Stimulated activated CD4-positive, alpha-beta T cell treated with anti-CD3 and anti-CD28 coated beads, Interleukin-2, amount 100 ng/mL, for 48 hours (primary cell): ENCODE results near the gene GREB1.

Source experiments
- DNase-seq, 2 donors: peaks; one replicate each; pipeline ENCODE4 v3.0.0-alpha.2; 2020

Gene GREB1

DNA sequence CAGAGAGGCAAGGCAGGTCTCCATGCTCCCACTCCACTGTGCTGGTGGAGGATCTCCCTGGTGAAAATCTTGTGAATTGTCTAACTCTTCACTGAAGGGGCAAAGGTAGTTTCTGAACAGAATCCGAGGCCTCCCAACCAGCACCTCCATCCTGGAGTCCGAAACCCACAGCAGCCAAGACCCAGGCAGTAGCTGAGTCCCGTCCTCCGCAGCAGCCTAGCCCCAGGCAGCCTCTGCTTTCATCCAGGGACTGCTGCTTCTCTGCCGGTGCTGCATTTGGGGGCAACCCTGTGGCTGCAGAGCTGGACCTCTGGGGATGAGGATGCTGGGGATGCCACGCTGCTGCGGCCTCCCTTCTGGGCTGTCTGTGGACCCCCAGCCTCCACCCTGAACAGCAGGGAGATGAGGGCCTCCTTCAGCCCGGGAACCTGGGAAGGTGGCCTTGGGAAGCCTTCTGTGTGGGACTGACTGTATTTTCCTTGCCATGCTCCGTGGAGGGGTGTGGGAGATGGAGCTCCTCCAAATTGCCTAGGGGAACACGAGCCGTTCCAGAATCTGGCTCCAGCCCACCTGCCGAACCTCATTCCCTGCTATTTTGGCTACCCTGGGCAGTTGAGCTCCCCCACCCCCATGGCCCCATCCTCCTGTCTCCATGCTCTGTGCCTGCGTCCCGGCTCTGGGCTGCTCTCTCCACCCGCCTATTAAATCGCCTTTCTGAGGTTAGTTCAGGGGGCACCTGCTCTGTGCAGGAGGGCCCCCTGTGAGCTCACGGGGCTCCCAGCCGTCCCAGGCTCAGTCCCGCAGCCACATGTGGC lies 48.2 kb downstream of the GREB1 start:
- no peak for DNase-seq

- no peak for DNase-seq
Measured at GRCh38 chr2:11582612-11582861, 48.7 kb downstream of the GREB1 start.

DNA sequence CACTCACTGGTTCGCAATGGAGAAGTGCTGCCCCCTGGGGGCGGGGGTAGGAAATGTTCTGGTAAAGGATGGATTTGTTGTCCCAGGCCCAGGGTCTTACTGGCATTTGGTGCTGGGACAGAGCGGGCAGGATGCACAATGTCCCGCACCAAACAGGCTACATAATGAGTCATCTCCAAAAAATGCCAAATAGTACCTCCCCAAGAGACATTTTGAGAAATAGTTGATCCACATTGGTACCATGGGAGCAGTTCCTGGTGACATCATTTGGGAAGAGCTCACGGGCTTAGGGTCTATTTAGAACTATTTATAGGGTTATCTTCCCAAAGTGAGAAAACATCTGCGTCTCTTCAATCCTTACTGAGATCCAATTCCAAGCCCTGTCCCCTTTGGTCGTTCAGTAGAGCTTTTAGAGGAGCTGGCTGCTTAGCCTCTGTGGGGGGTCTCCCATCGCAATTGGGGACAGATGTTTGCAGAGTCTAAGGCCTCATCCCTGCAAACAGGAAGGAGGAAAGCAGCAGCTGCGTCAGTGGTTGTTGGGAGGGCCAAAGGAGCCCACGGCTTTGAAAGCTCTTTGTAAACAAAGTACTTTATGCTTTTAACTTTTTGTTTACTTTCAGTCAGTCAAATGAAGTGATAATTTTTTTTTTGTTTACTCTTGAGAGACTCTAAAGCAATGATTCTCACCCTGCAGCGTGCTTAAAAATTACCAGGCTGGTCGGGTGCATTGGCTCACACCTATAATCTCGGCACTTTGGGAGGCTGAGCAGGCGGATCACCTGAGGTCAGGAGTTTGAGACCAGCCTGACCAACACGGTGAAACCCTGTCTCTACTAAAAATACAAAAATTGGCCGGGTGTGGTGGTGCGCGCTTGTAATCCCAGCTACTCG lies 49.3 kb downstream of the GREB1 start:
- peak; percentile 65 to 66 for DNase-seq

DNA sequence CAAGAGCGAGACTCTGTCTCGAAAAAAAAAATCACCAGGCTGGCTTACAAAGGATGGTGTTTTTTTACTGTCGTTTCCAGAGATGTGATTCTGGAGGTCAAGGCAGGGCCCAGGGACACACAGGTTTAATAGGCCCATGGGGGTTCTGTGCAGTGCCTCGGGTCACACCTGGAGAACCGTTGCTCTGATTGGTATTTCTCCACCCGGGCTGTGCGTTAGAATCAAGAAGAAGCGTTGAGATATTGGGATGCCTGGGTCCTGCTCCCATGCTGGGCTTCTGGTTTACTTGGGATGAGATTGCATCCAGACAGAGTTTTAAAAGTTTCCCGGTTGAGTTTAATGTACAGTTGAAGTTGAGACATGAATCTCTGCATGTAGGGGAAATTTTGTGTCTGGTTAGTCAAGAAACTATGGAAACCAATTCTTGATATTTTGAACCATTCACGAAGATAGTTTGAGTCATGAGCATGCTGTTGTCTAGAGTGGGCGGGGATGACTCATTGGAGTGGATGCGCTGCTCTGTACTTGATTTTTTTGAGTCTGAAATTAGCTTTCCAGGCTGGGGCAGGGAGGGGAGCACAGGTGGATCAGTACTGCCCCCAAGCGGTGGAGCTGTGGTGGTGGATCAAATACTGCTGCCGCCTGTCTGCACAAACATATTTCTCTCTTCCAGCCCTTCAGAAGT lies 50.1 kb downstream of the GREB1 start:
- DNase-seq, result peak; percentile 92 to 93

DNA sequence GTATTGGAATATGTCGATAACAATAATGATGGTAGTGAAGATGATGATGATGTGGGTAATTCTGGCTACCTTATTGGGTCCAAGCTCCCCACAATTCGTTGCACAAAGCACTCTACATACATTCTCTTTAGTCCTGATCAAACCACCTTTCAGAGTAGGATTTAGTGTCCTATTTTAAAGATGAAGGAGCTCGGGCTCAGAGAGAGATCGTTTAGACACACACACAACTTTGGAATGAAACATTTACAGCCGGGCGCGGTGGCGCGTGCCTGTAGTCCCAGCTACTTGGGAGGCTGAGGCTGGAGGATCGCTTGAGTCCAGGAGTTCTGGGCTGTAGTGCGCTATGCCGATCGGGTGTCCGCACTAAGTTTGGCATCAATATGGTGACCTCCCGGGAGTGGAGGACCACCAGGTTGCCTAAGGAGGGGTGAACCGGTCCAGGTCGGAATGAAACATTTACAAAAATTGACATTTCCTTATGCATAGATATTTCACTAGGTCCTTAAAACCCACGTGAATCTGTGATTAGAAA lies 50.7 kb downstream of the GREB1 start:
- no peak for DNase-seq

DNA sequence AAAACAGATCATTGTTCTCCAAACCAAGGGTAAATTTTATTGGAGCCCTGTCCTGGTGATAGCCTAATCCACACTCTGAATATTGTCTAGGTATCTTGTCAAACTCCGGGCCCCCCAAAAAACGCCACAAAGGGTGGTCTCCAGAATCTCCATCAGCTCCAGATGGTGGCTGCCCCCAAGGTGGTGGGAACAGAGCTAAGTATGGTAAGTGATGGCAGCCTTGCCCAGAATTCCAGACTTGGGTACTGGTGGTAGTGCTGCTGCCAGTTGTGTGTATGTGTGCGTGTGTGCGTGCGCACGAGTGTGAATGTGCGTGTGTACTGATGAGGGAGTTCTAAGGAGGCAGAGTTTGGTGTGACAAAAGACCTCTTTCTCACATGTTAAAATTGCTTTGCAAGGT lies 51.2 kb downstream of the GREB1 start:
- no peak for DNase-seq

DNA sequence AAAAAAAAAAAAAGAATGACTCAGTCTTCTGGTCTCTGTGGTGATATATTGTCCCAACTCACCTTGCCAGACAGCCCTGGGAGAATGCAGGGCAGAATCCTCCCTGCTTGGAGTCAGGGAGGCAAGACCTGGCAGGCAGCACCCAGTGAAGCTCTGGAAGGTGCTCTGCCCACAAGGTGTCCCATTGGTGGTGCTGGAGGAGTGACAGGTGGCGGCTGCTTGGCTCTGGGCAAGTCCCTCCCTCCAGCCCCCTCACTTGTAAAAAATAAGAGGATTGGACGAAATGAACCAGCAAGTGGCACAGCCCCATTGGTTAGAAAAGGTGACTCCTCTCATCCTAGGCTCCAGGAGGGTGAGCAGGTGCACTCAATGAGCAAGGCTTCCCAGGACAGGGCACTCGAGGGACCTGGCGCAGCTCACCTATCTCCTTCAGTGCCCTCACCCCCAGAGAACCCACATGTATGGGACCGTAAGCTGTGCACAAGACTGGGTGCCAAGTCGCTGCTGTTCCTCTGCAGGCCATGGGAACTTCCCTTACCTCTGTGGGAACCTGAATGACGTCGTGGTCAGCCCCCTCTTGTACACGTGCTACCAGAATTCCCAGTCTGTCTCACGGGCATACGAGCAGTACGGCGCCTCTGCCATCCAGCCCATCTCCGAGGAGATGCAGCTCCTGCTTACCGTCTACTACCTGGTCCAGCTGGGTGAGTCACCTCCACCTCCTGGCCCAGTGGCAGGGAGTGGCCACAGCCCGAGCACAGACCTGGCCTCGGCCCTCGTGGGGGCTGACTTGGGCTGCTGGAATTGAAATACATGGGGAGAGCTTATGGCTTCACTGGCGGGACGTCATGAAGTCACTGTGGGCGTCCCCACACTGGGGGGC lies 54.6 kb downstream of the GREB1 start:
- no peak for DNase-seq

GRCh38 chr2:11589316-11589940 lies 55.6 kb downstream of the GREB1 start:
- DNase-seq, result no peak

- DNase-seq, result no peak
Measured at GRCh38 chr2:11590193-11590592, 56.3 kb downstream of the GREB1 start.

DNA sequence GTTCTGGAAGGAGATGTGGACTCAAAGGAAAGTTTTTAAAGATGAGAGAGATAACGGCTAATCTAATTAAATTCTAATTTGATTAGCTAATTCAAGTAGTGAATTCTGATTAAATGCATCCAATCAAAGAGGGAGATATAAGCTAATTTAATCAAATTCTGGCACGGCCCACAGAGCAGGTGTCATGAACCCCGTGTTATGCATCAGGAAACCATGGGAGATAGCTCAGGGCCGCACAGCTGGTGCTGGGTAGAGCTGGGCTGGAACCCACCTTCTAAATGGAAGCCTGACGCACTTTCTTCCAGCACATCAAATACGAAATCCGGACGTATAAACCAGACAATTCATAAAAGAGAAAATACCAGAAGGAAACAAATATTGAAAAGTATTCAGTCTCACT lies 57.2 kb downstream of the GREB1 start:
- no peak for DNase-seq

GRCh38 chr2:11592671-11593574 lies 59.1 kb downstream of the GREB1 start:
- DNase-seq, result no peak

DNA sequence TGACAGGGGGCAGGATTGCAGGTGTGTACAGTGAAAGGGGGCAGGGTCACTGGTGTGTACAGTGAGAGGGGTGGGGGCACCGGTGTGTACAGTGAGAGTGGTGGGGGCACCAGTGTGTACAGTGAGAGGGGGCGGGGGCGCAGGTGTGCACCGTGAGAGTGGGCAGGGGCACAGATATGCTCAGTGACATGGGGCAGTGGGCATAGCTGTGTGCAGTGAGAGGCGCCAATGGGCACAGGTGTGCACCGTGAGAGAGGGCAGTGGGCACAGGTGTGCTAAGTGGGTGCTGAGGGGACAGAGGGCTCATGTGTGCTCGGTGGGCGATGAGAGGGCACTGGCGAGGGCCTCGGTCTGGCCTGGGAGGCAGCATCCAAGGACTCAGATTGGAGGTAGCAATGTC lies 63.0 kb downstream of the GREB1 start:
- no peak for DNase-seq

GRCh38 chr2:11597538-11598225 lies 63.8 kb downstream of the GREB1 start:
- DNase-seq, result no peak

GRCh38 chr2:11598228-11598731 lies 64.4 kb downstream of the GREB1 start:
- no peak for DNase-seq

GRCh38 chr2:11602563-11603204 lies 68.8 kb downstream of the GREB1 start:
- no peak for DNase-seq

- no peak for DNase-seq
Measured at GRCh38 chr2:11610624-11611242, 76.9 kb downstream of the GREB1 start.

GRCh38 chr2:11611251-11611650 lies 77.4 kb downstream of the GREB1 start:
- no peak for DNase-seq

GRCh38 chr2:11612553-11613215 lies 78.8 kb downstream of the GREB1 start:
- no peak for DNase-seq
